ENCODE measurements around the gene ELANE. TPM values are rescaled to one million over a fixed set of nuclear protein-coding genes. Genes with fewer than 3 reads are reported as not detected.

The ELANE gene
- total RNA-seq, 1 experiment from 2014 or later, result not detected

- Histone ChIP-seq H3K36me3 (ENCODE audit: control insufficient read depth, insufficient read depth, low read length) (no peaks in the 10 kb centered on the region), H3K9me3 (no peaks in the 10 kb centered on the region), H3K27me3 (replicated peaks; ENCODE audit: control insufficient read depth, insufficient read depth, low read length) (no peaks in the 10 kb centered on the region), H3K4me3 (ENCODE audit: low read depth, low read length) (peak within 1 kb of the TSS; percentile 45), H3K4me1 (no peaks in the 10 kb centered on the region)
- H3K27ac Mint-ChIP-seq (ENCODE audit: unreplicated experiment), result no peak within 1 kb of the TSS
- no peak for TF ChIP-seq CTCF (IDR thresholded peaks at IDR 0.05; ENCODE audit: insufficient read depth in 1 of 2, low read depth in 1 of 2, low read length in 1 of 2, severe bottlenecking in 1 of 2, unreplicated experiment in 1 of 2)
- no peaks in the 10 kb centered on the region for H3K4me1 Mint-ChIP-seq (ENCODE audit: low read depth, unreplicated experiment)
- ChIA-PET POLR2A (no interaction called here), CTCF (no interaction called here)
- BruUV-seq (replicated peaks), result no TSS peak
- H3K4me3 Mint-ChIP-seq (ENCODE audit: unreplicated experiment), result peak within 1 kb of the TSS; percentile 74
- H3K36me3 Mint-ChIP-seq (ENCODE audit: insufficient read depth, unreplicated experiment), result peaks cover 20% of the 10 kb centered on the region
- no peaks in the 10 kb centered on the region for H3K27me3 Mint-ChIP-seq (ENCODE audit: insufficient read depth, unreplicated experiment)
- no peak for DNase-seq
- intact Hi-C loops (cut with micrococcal nuclease; ENCODE audit: unreplicated experiment), result no loop called here
- peaks cover under 1% of the 10 kb centered on the region for H3K9me3 Mint-ChIP-seq (ENCODE audit: unreplicated experiment)
Observed at GRCh38 chr19:821825-822503, 30.1 kb upstream of the ELANE start, which contains the start of gene PLPPR3. PLPPR3 (minus strand) TSS chr19:821955; CDS start chr19:821559, 396 bp downstream.

GRCh38 chr19:823565-824121 lies 28.5 kb upstream of the ELANE start:
- no peaks in the 10 kb centered on the region for H3K4me1 ChIP-seq
- Mint-ChIP-seq H3K27ac (ENCODE audit: unreplicated experiment) (no peak overlapping the region), H3K9me3 (ENCODE audit: unreplicated experiment) (no peaks in the 10 kb centered on the region), H3K4me1 (ENCODE audit: low read depth, unreplicated experiment) (no peaks in the 10 kb centered on the region), H3K36me3 (ENCODE audit: insufficient read depth, unreplicated experiment) (peaks cover 8% of the 10 kb centered on the region), H3K4me3 (ENCODE audit: unreplicated experiment) (no peak overlapping the region), H3K27me3 (ENCODE audit: insufficient read depth, unreplicated experiment) (no peaks in the 10 kb centered on the region)
- H3K4me3 ChIP-seq (ENCODE audit: low read depth, low read length), result no peak overlapping the region
- H3K36me3 ChIP-seq (ENCODE audit: control insufficient read depth, insufficient read depth, low read length), result no peaks in the 10 kb centered on the region
- ChIA-PET POLR2A (no interaction called here), CTCF (no interaction called here)
- no peak for TF ChIP-seq CTCF (IDR thresholded peaks at IDR 0.05; ENCODE audit: insufficient read depth in 1 of 2, low read depth in 1 of 2, low read length in 1 of 2, severe bottlenecking in 1 of 2, unreplicated experiment in 1 of 2)
- no peaks in the 10 kb centered on the region for H3K27me3 ChIP-seq (replicated peaks; ENCODE audit: control insufficient read depth, insufficient read depth, low read length)
- no peaks in the 10 kb centered on the region for H3K9me3 ChIP-seq
- no peak for DNase-seq
- intact Hi-C loops (cut with micrococcal nuclease; ENCODE audit: unreplicated experiment), result no loop called here
- no TSS peak for BruUV-seq (replicated peaks)

GRCh38 chr19:824885-825284 lies 27.2 kb upstream of the ELANE start:
- CTCF ChIA-PET, result no interaction called here
- H3K9me3 Mint-ChIP-seq (ENCODE audit: unreplicated experiment), result no peaks in the 10 kb centered on the region
- no TSS peak for BruUV-seq (replicated peaks)
- no peak overlapping the region for H3K27ac Mint-ChIP-seq (ENCODE audit: unreplicated experiment)
- H3K27me3 ChIP-seq (replicated peaks; ENCODE audit: control insufficient read depth, insufficient read depth, low read length), result no peaks in the 10 kb centered on the region
- POLR2A ChIA-PET, result no interaction called here
- H3K36me3 Mint-ChIP-seq (ENCODE audit: insufficient read depth, unreplicated experiment), result peaks cover 8% of the 10 kb centered on the region
- no peak overlapping the region for H3K4me3 Mint-ChIP-seq (ENCODE audit: unreplicated experiment)
- H3K9me3 ChIP-seq, result no peaks in the 10 kb centered on the region
- no peaks in the 10 kb centered on the region for H3K4me1 Mint-ChIP-seq (ENCODE audit: low read depth, unreplicated experiment)
- intact Hi-C loops (cut with micrococcal nuclease; ENCODE audit: unreplicated experiment), result no loop called here
- no peaks in the 10 kb centered on the region for H3K27me3 Mint-ChIP-seq (ENCODE audit: insufficient read depth, unreplicated experiment)
- no peak for DNase-seq
- no peaks in the 10 kb centered on the region for H3K36me3 ChIP-seq (ENCODE audit: control insufficient read depth, insufficient read depth, low read length)
- H3K4me1 ChIP-seq, result no peaks in the 10 kb centered on the region
- no peak overlapping the region for H3K4me3 ChIP-seq (ENCODE audit: low read depth, low read length)
- no peak for TF ChIP-seq CTCF (IDR thresholded peaks at IDR 0.05; ENCODE audit: insufficient read depth in 1 of 2, low read depth in 1 of 2, low read length in 1 of 2, severe bottlenecking in 1 of 2, unreplicated experiment in 1 of 2)

Measured in Caco-2 (cell line).